Body of pancreas (tissue), 4 donors: ENCODE measurements around the gene SLC6A9. TPM values are rescaled to one million over a fixed set of nuclear protein-coding genes. Genes with fewer than 3 reads are reported as not detected.

Experiments
- ATAC-seq: fragments of 150-250 bp; one replicate; pipeline ENCODE4 v1.9.1; 2016
- DNase-seq, 4 donors: peaks; one replicate each; pipeline ENCODE4 v3.0.0-alpha.2; 2019
- H3K27ac ChIP-seq, 4 donors: fragments of 200-600 bp; sonication (generic); 1 replicate in 3 of 4; 2 replicates in 1 of 4; pipeline versions ENCODE4 v1.5.1 to v1.6.1; 2016 to 2019; ENCODE audit warnings: mild to moderate bottlenecking in 1 of 4, mixed read lengths in 1 of 4, moderate library complexity in 1 of 4
- H3K27me3 ChIP-seq, 2 donors: fragments of 200-600 bp; sonication (generic); one replicate each; pipeline ENCODE4 v1.6.0; 2016; ENCODE audit warnings: mild to moderate bottlenecking in 1 of 2
- H3K36me3 ChIP-seq, 2 donors: fragments of 200-600 bp; sonication (generic); replicated peaks in 1 of 2; 2 replicates each; pipeline ENCODE4 v1.5.1; 2016; ENCODE audit warnings: low read depth in 2 of 2; ENCODE audit not compliant: insufficient read depth in 1 of 2
- H3K4me1 ChIP-seq: fragments of 200-600 bp; sonication (generic); one replicate; pipeline ENCODE4 v1.6.0; 2016
- H3K4me3 ChIP-seq, 2 donors: fragments of 200-600 bp; sonication (generic); 1 replicate in 1 of 2; 2 replicates in 1 of 2; pipeline ENCODE4 v1.5.1; 2016 to 2019
- H3K9me3 ChIP-seq, 3 donors: fragments of 200-600 bp; sonication (generic); 1 replicate in 2 of 3; 2 replicates in 1 of 3; pipeline ENCODE4 v1.5.1; 2016
- POLR2A ChIP-seq, 3 donors: fragments of 450-650 bp; IDR thresholded peaks; one replicate each; pipeline ENCODE4 v1.6.1; 2016; ENCODE audit warnings: antibody characterized with exemption in 3 of 3, mild to moderate bottlenecking in 2 of 3
- WGBS, 2 donors: methylation state at CpG; one replicate each; pipeline ENCODE4 v1.1.5; 2017; 5-methylcytosine and 5-hydroxymethylcytosine counted together
- intact Hi-C: fragments of 100-400 bp; cut with DNase I; formaldehyde crosslinking; loops from one replicate; pipeline ENCODE4 v1.15.1; 2023
- total RNA-seq, 2 donors: library from RNA; depleted of rRNA; stranded (reverse); fragments of >200 nt; gene quantifications; one replicate each; pipeline ENCODE4 v1.1.0, GENCODE V29; 2016
- TF ChIP-seq, protein P1 (sequence below), 7 experiments: fragments of 450-650 bp in 4 of 7; fragments of 200-600 bp in 3 of 7; sonication (generic) in 3 of 7; IDR thresholded peaks; one replicate each; pipeline ENCODE4 v1.5.1; 2016 to 2019; ENCODE audit warnings: antibody characterized with exemption in 7 of 7

Gene SLC6A9
- total RNA-seq, 2 donors from 2014 or later = 2.3 to 4.6 TPM

DNA sequence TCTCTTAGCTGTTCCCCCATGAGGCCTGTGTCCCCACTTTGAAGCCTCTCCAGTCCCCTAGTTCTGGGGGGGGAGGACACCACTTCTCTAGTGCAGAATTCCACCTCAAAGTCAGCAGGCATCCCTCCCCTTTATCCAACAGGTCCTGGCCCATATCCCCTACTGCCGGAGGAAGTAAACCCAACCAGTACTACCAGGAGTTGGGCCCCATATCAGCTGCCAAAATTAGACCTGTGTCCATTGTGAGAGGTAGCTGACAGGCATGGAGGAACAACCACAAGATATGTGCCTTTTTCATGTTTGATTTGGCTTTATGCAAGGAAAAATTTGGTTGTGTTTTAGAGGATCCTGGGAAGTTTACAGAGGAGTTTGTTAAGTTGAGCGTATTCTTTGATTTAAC lies 22.1 kb upstream of the SLC6A9 start:
- Histone ChIP-seq H3K27ac (no peak overlapping the region), H3K27me3 (no peaks in the 10 kb centered on the region), H3K4me1 (no peaks in the 10 kb centered on the region), H3K4me3 (no peak overlapping the region), H3K9me3 (no peaks in the 10 kb centered on the region), H3K36me3 (no peaks in the 10 kb centered on the region)
- TF ChIP-seq POLR2A (IDR thresholded peaks at IDR 0.05) = no peak
- TF ChIP-seq, protein P1, sequence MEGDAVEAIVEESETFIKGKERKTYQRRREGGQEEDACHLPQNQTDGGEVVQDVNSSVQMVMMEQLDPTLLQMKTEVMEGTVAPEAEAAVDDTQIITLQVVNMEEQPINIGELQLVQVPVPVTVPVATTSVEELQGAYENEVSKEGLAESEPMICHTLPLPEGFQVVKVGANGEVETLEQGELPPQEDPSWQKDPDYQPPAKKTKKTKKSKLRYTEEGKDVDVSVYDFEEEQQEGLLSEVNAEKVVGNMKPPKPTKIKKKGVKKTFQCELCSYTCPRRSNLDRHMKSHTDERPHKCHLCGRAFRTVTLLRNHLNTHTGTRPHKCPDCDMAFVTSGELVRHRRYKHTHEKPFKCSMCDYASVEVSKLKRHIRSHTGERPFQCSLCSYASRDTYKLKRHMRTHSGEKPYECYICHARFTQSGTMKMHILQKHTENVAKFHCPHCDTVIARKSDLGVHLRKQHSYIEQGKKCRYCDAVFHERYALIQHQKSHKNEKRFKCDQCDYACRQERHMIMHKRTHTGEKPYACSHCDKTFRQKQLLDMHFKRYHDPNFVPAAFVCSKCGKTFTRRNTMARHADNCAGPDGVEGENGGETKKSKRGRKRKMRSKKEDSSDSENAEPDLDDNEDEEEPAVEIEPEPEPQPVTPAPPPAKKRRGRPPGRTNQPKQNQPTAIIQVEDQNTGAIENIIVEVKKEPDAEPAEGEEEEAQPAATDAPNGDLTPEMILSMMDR (IDR thresholded peaks at IDR 0.05) = no peak
- DNase-seq (no peak), ATAC-seq (no peak)
- 34 to 38% methylated on average over 2 of the region's 2 CpGs for WGBS, 2 donors
- intact Hi-C loops = loop anchor here (10.0 kb wide), 1 partner anchor 289 kb away; no protein-coding TSS in a partner anchor

DNA sequence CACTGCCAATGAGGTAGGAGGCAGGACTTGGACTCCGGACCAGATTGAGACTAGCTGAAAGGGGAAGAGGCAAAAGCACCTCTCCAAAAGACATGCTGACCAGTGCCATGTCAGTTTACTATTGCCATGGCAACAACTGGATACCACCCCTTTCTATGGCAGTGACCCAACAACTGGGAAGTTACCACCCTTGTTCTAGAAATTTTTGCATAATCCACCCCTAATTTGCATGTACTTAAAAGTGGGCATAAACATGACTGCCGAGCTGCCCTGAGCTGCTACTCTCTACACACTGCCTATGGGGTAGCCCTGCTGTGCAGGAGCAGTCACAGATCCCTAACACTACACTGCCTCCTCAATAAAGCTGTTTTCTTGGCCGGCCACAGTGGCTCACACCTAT lies 19.0 kb upstream of the SLC6A9 start:
- no peak for DNase-seq
- H3K27me3 ChIP-seq = no peaks in the 10 kb centered on the region
- peaks cover 7% of the 10 kb centered on the region for H3K4me1 ChIP-seq
- 47 to 58% methylated on average over 2 to 3 of the region's 3 CpGs for WGBS, 2 donors
- no peak overlapping the region for H3K4me3 ChIP-seq
- intact Hi-C loops = loop anchor here (10.0 kb wide), 1 partner anchor 285 kb away; no protein-coding TSS in a partner anchor
- ATAC-seq = no peak
- no peaks in the 10 kb centered on the region for H3K36me3 ChIP-seq
- TF ChIP-seq, protein P1 (IDR thresholded peaks at IDR 0.05) = no peak
- no peak for TF ChIP-seq POLR2A (IDR thresholded peaks at IDR 0.05)
- no peaks in the 10 kb centered on the region for H3K9me3 ChIP-seq
- H3K27ac ChIP-seq = no peak overlapping the region

DNA sequence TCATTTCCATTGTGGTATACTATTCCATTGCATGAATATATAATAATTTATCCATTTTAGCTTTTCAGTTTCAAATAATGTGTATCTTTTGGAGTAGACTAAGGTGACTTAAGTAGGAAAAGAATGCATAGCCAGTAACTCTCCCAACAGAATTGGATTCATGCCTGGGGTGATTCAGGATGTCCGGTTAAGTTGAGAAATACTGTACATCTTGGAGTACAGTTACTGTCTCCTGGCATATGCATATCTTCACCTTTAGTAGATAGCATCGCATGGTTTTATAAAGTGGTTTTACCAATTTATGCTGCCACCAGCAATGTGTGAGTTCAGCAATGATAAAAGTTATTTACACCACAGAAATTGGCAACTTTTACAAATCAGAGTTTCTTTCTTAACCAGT lies 18.6 kb upstream of the SLC6A9 start:
- TF ChIP-seq, protein P1 (IDR thresholded peaks at IDR 0.05) = no peak
- TF ChIP-seq POLR2A (IDR thresholded peaks at IDR 0.05) = no peak
- 44 to 59% methylated on average over 2 of the region's 2 CpGs for WGBS, 2 donors
- Histone ChIP-seq H3K27me3 (no peaks in the 10 kb centered on the region), H3K4me3 (no peak overlapping the region), H3K9me3 (no peaks in the 10 kb centered on the region), H3K27ac (no peak overlapping the region), H3K4me1 (peaks cover 7% of the 10 kb centered on the region), H3K36me3 (no peaks in the 10 kb centered on the region)
- ATAC-seq = no peak
- DNase-seq = no peak
- intact Hi-C loops = loop anchor here (10.0 kb wide), 1 partner anchor 285 kb away; no protein-coding TSS in a partner anchor

GRCh38 chr1:44048532-44049215 lies 17.4 kb upstream of the SLC6A9 start:
- Histone ChIP-seq H3K4me1 (peaks cover 7% of the 10 kb centered on the region), H3K36me3 (no peaks in the 10 kb centered on the region), H3K9me3 (no peaks in the 10 kb centered on the region), H3K27me3 (no peaks in the 10 kb centered on the region), H3K4me3 (no peak overlapping the region), H3K27ac (peak overlapping the region in 3 of 4 donors; percentile 3 to 72 (median 53))
- WGBS, 2 donors = 31 to 40% methylated on average over 3 of the region's 3 CpGs
- DNase-seq = no peak
- TF ChIP-seq, protein P1 (IDR thresholded peaks at IDR 0.05) = no peak
- TF ChIP-seq POLR2A (IDR thresholded peaks at IDR 0.05) = no peak
- intact Hi-C loops = no loop called here
- no peak for ATAC-seq

GRCh38 chr1:44047131-44047530 lies 15.9 kb upstream of the SLC6A9 start:
- intact Hi-C loops = no loop called here
- no peaks in the 10 kb centered on the region for H3K27me3 ChIP-seq
- 44 to 55% methylated on average over 1 of the region's 1 CpG for WGBS, 2 donors
- H3K9me3 ChIP-seq = no peaks in the 10 kb centered on the region
- no peak for DNase-seq
- peaks cover 7% of the 10 kb centered on the region for H3K4me1 ChIP-seq
- ATAC-seq = no peak
- H3K36me3 ChIP-seq = no peaks in the 10 kb centered on the region
- no peak for TF ChIP-seq POLR2A (IDR thresholded peaks at IDR 0.05)
- TF ChIP-seq, protein P1 (IDR thresholded peaks at IDR 0.05) = no peak
- H3K27ac ChIP-seq = peak overlapping the region in 1 of 4 donors; percentile 53
- no peak overlapping the region for H3K4me3 ChIP-seq
